Activated T-cell treated with anti-CD3 and anti-CD28 coated beads, Interleukin-2, amount 50 U/mL, for 72 hours (primary cell): Measurements from ENCODE around the gene COL21A1. TPM values are rescaled to one million over a fixed set of nuclear protein-coding genes. Genes with fewer than 3 reads are reported as not detected.

Source experiments
- ATAC-seq, 2 donors: fragments of 150-1000 bp; cut with Tn5 transposase; replicated peaks in 1 of 2; 2 replicates each; pipeline ENCODE4 v1.10.0; 2021; ENCODE audit warnings: moderate library complexity in 2 of 2, mild to moderate bottlenecking in 1 of 2
- DNase-seq, 2 donors: peaks; one replicate each; pipeline ENCODE4 v3.0.0; 2021 to 2022; ENCODE audit warnings: mixed read lengths in 1 of 2
- H3K27ac Mint-ChIP-seq: one replicate; pipeline ENCODE4 v1.8.0; 2022; ENCODE audit warnings: mild to moderate bottlenecking, moderate library complexity, mixed read lengths
- H3K27me3 Mint-ChIP-seq: one replicate; pipeline ENCODE4 v1.8.0; 2022; ENCODE audit warnings: low read depth, mixed read lengths
- H3K36me3 Mint-ChIP-seq, 2 donors: one replicate each; pipeline ENCODE4 v1.8.0; 2022; ENCODE audit warnings: mixed read lengths in 2 of 2, mild to moderate bottlenecking in 1 of 2; ENCODE audit not compliant: insufficient read depth in 2 of 2
- H3K4me1 Mint-ChIP-seq: one replicate; pipeline ENCODE4 v1.8.0; 2022; ENCODE audit warnings: low read depth, mixed read lengths
- H3K4me3 Mint-ChIP-seq, 2 donors: one replicate each; pipeline ENCODE4 v1.8.0; 2022; ENCODE audit warnings: mild to moderate bottlenecking in 2 of 2, mixed read lengths in 2 of 2, moderate library complexity in 2 of 2
- H3K9me3 Mint-ChIP-seq, 2 donors: one replicate each; pipeline ENCODE4 v1.8.0; 2022; ENCODE audit warnings: mixed read lengths in 2 of 2
- total RNA-seq, 2 donors: library from RNA; stranded (reverse); gene quantifications; one replicate each; pipeline ENCODE4 v1.2.3, GENCODE V29; 2022

The COL21A1 gene
- total RNA-seq, result not detected

- Mint-ChIP-seq H3K4me3 (no peak within 1 kb of the TSS), H3K27me3 (peaks cover 15% of the 10 kb centered on the region), H3K4me1 (no peaks in the 10 kb centered on the region), H3K36me3 (no peaks in the 10 kb centered on the region), H3K9me3 (no peaks in the 10 kb centered on the region), H3K27ac (no peak within 1 kb of the TSS)
- no peak for DNase-seq
- no peak for ATAC-seq
Observed at GRCh38 chr6:56246881-56247653, at the start of gene COL21A1. Gene COL21A1 (minus strand): TSS chr6:56247580. CDS start chr6:56182618, 64,962 bp downstream.

DNA sequence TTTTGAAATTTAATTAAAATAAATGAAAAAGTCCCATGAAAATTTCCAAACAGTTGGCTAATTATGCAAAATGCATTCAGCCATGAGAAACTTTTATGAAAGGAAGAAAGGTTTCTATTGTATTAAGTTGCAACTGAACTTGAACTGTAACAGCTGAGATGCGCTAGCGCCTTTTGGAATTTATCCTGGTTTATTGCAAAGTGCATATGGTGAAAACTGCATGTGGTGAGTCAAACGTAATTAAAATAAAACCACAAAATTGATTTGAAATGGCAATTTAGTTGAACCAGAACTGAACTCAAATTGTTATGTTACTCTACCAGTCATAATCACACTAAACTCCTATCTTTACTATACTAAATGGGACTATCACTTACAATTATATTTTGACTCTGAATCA lies 46.4 kb upstream of the COL21A1 start:
- no peaks in the 10 kb centered on the region for H3K27me3 Mint-ChIP-seq
- ATAC-seq (no peak), DNase-seq (no peak)
- H3K4me1 Mint-ChIP-seq, result no peaks in the 10 kb centered on the region
- H3K4me3 Mint-ChIP-seq, result no peak overlapping the region
- no peaks in the 10 kb centered on the region for H3K36me3 Mint-ChIP-seq
- H3K9me3 Mint-ChIP-seq, result no peaks in the 10 kb centered on the region
- H3K27ac Mint-ChIP-seq, result no peak overlapping the region

- Mint-ChIP-seq H3K4me3 (no peak overlapping the region), H3K36me3 (no peaks in the 10 kb centered on the region), H3K27ac (no peak overlapping the region), H3K27me3 (no peaks in the 10 kb centered on the region), H3K9me3 (no peaks in the 10 kb centered on the region), H3K4me1 (no peaks in the 10 kb centered on the region)
- ATAC-seq (no peak), DNase-seq (no peak)
Observed at GRCh38 chr6:56292505-56293181, 45.3 kb upstream of the COL21A1 start.

GRCh38 chr6:56291302-56291917 lies 44.0 kb upstream of the COL21A1 start:
- no peak overlapping the region for H3K4me3 Mint-ChIP-seq
- no peak for DNase-seq
- H3K9me3 Mint-ChIP-seq, result no peaks in the 10 kb centered on the region
- ATAC-seq, result no peak
- no peak overlapping the region for H3K27ac Mint-ChIP-seq
- H3K27me3 Mint-ChIP-seq, result no peaks in the 10 kb centered on the region
- no peaks in the 10 kb centered on the region for H3K4me1 Mint-ChIP-seq
- no peaks in the 10 kb centered on the region for H3K36me3 Mint-ChIP-seq

GRCh38 chr6:56289721-56290120 lies 42.3 kb upstream of the COL21A1 start:
- DNase-seq (no peak), ATAC-seq (no peak)
- H3K27ac Mint-ChIP-seq, result no peak overlapping the region
- no peaks in the 10 kb centered on the region for H3K36me3 Mint-ChIP-seq
- no peaks in the 10 kb centered on the region for H3K9me3 Mint-ChIP-seq
- H3K27me3 Mint-ChIP-seq, result no peaks in the 10 kb centered on the region
- no peaks in the 10 kb centered on the region for H3K4me1 Mint-ChIP-seq
- H3K4me3 Mint-ChIP-seq, result no peak overlapping the region

GRCh38 chr6:56288347-56288746 lies 41.0 kb upstream of the COL21A1 start:
- H3K27ac Mint-ChIP-seq, result no peak overlapping the region

DNA sequence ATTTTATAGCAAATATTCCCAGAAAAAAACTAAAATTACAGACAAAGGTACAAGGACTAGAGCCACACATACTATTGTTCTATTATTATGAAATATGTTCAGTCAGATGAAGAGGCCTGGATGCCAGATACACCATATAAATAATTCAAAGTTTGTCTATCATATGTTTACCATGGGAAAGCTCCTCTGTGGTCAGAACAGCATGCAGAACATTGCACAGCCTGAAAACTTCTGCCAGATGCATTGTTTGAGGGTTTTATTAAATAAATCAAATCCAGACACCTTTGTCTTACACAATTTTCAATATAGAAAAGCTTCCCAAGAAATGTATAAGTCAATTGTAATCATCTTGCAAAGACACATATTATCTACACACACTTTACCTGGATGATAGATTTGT lies 35.0 kb upstream of the COL21A1 start:
- H3K27me3 Mint-ChIP-seq, result no peaks in the 10 kb centered on the region
- H3K9me3 Mint-ChIP-seq, result no peaks in the 10 kb centered on the region
- ATAC-seq, result no peak
- DNase-seq, result no peak
- H3K36me3 Mint-ChIP-seq, result no peaks in the 10 kb centered on the region
- H3K4me3 Mint-ChIP-seq, result no peak overlapping the region
- H3K27ac Mint-ChIP-seq, result no peak overlapping the region
- no peaks in the 10 kb centered on the region for H3K4me1 Mint-ChIP-seq

More at GRCh38 chr6:56288347-56288746, 41.0 kb upstream of the COL21A1 start:
- Mint-ChIP-seq H3K4me1 (no peaks in the 10 kb centered on the region), H3K9me3 (no peaks in the 10 kb centered on the region), H3K4me3 (no peak overlapping the region), H3K27me3 (no peaks in the 10 kb centered on the region), H3K36me3 (no peaks in the 10 kb centered on the region)
- DNase-seq, result no peak
- no peak for ATAC-seq

DNA sequence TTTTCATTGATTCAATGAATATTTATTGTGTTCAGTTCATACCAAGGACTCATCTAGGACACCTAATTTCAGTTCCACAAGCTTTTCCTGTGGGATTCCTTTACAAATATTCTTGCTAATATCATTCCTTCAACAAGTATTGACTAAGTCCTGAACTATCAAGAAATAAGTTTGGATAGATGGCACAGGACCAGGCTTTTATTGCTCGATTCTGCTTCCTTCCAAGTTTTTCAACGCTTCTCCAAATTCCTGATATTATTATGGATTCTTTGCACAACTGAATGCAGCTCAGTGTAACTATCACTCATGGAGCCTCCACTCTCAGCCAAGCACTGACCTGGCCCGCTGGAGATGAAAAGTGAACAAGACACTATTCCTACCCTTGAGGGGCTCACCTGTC lies 32.7 kb upstream of the COL21A1 start:
- Mint-ChIP-seq H3K4me3 (no peak overlapping the region), H3K9me3 (no peaks in the 10 kb centered on the region), H3K27ac (no peak overlapping the region), H3K36me3 (no peaks in the 10 kb centered on the region), H3K4me1 (no peaks in the 10 kb centered on the region), H3K27me3 (no peaks in the 10 kb centered on the region)
- DNase-seq (no peak), ATAC-seq (no peak)

DNA sequence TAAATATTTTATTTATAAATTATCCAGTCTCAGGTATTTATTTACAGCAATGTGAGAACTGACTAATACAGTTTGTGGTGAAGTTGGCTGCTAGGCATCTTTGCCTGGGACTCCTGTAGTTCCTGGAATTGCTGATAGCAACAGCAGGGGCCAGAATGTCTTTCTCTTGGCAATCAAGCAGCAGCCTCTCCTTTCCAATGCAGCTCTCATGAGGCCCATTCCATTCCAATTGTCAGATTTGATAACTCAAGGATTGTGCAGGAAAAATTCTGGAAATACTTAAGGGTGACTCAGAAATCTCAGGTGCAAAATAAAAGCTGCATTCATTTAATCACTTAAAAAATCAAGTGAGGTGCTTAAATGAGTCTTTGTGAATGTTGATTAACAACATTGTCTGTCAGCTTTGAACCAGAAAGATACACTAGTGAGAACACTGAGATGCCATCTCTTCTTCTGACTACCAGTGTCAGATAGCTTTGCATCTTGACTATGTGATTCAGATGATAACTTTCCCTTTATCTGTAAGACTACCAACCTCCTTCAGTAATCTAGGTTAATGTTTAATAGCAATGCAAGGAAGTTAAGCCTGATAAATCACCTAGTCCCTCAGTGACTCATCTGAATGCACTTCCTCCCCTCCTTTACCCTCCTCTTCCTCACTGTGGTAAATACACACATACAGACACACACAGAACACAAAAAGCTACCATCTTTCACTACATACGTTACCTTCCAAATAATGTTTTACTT lies 32.1 kb upstream of the COL21A1 start:
- ATAC-seq (no peak), DNase-seq (no peak)
- Mint-ChIP-seq H3K4me3 (no peak overlapping the region), H3K27ac (no peak overlapping the region), H3K36me3 (no peaks in the 10 kb centered on the region), H3K27me3 (no peaks in the 10 kb centered on the region), H3K9me3 (no peaks in the 10 kb centered on the region), H3K4me1 (no peaks in the 10 kb centered on the region)

DNA sequence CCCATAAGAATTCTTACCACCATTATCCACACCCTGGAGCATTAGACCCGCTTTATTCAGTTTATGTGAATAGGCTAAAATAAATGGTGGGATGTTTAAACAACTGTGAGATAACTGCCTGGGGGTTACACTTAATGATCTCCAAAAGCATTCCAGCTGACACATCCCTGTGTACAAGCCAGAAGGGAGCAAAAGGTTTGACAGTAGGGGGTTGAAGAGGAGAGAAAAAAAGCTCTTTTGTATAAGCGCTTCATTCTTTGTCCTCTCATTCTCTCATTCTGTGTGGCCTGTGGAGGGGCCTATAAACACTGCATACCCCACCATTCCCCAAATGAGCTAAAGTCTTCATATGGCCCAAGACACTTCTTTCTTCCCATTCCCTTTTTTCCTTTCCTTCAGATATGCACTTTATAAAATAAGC lies 30.8 kb upstream of the COL21A1 start:
- Mint-ChIP-seq H3K36me3 (no peaks in the 10 kb centered on the region), H3K27me3 (no peaks in the 10 kb centered on the region), H3K27ac (no peak overlapping the region), H3K4me3 (no peak overlapping the region), H3K4me1 (no peaks in the 10 kb centered on the region), H3K9me3 (peaks cover 0 to under 1% of the 10 kb centered on the region in 2 donors)
- DNase-seq (no peak), ATAC-seq (no peak)

GRCh38 chr6:56270812-56271441 lies 23.5 kb upstream of the COL21A1 start:
- no peaks in the 10 kb centered on the region for H3K36me3 Mint-ChIP-seq
- no peaks in the 10 kb centered on the region for H3K4me1 Mint-ChIP-seq
- DNase-seq (no peak), ATAC-seq (no peak)
- H3K27me3 Mint-ChIP-seq, result no peaks in the 10 kb centered on the region
- no peak overlapping the region for H3K4me3 Mint-ChIP-seq
- H3K27ac Mint-ChIP-seq, result no peak overlapping the region
- peaks cover 15 to 19% of the 10 kb centered on the region in 2 donors for H3K9me3 Mint-ChIP-seq

- H3K4me1 Mint-ChIP-seq, result no peaks in the 10 kb centered on the region
- no peaks in the 10 kb centered on the region for H3K27me3 Mint-ChIP-seq
- DNase-seq (no peak), ATAC-seq (no peak)
- H3K4me3 Mint-ChIP-seq, result no peak overlapping the region
- H3K36me3 Mint-ChIP-seq, result no peaks in the 10 kb centered on the region
- no peak overlapping the region for H3K27ac Mint-ChIP-seq
- H3K9me3 Mint-ChIP-seq, result peaks cover 15 to 20% of the 10 kb centered on the region in 2 donors
Observed at GRCh38 chr6:56268266-56268665, 20.9 kb upstream of the COL21A1 start.
